ENCODE measurements around the gene PXMP4.

The PXMP4 gene

GRCh38 chr20:33732166-33732970, 12.3 kb upstream of the PXMP4 start:
- DNase-seq (ENCODE audit: low read depth in 2 of 2): no peak

DNA sequence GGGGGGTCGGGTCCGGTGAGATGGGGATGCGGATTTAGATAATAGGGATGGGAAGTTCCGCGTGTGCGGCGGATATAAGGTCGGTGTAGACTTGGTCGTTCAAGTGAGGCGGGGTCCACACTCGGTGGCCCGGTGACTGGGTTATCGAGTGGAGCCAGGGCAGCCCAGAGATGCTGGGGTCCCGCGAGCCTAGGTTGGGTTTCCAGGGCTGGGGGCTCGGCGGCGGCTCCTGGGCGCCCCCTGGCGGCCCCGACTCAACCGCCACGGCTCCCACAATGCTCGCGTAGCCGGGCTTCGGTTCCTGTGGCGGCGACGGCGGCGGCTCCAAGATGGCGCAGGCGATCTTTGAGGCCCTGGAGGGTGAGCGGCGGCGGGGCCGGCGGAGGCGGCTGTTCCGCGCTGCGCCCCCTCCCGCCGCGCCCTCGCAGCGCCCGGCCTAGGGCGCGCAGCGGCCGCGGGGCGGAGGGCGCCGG, 11.6 kb upstream of the PXMP4 start, which contains the start of gene ZNF341:
ZNF341 (plus strand) TSS at position 304 of the 473 bp plus-strand sequence; CDS start at position 330, 26 bp downstream.
- peak; percentile 75 for DNase-seq (ENCODE audit: low read depth in 2 of 2)

GRCh38 chr20:33730946-33731692, 11.0 kb upstream of the PXMP4 start:
- DNase-seq (ENCODE audit: low read depth in 2 of 2): no peak

- DNase-seq (ENCODE audit: low read depth in 2 of 2): no peak
These were observed 9.0 kb upstream of the PXMP4 start for GRCh38 chr20:33729101-33729500.

- DNase-seq (ENCODE audit: low read depth in 2 of 2): no peak
These were observed 8.4 kb upstream of the PXMP4 start for GRCh38 chr20:33728463-33728862.

DNA sequence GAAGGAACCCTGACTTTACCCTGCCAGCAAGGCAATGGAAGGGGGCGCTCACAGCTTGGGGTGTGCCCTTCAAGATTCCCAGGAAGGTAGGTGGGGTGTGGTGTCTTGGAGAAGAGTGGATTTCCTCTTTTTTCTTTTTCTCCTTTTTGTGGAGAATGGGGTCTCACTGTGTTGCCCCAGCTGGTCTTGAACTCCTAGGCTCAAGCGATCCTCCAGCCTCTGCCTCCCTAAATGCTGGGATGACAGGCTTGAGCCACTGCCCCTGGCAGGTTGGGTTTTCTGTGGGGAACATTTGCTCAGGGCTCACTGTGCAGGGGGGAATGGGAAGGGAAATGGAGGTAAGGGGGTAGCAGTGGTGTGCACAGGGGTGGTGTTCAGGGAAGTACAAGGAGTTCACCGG, 7.7 kb upstream of the PXMP4 start:
- no peak for DNase-seq (ENCODE audit: low read depth in 2 of 2)

DNA sequence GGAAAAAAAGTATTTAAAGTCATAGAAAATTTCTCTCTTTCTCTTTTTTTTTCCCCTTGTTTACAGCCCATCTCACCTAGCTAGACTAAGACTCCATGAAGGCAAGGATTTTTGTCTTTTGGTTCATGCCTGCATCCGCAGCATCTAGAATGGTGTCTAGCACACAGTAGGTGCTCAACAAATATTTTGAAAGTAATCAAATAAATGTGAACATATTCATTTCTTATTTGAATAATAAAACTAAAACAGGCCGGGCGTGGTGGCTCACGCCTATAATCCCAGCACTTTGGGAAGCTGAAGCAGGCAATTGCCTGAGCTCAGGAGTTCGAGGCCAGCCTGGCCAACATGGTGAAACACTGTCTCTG, 7.0 kb upstream of the PXMP4 start:
- DNase-seq (ENCODE audit: low read depth in 2 of 2): no peak

GRCh38 chr20:33725607-33726264, 5.6 kb upstream of the PXMP4 start:
- DNase-seq (ENCODE audit: low read depth in 2 of 2): no peak

DNA sequence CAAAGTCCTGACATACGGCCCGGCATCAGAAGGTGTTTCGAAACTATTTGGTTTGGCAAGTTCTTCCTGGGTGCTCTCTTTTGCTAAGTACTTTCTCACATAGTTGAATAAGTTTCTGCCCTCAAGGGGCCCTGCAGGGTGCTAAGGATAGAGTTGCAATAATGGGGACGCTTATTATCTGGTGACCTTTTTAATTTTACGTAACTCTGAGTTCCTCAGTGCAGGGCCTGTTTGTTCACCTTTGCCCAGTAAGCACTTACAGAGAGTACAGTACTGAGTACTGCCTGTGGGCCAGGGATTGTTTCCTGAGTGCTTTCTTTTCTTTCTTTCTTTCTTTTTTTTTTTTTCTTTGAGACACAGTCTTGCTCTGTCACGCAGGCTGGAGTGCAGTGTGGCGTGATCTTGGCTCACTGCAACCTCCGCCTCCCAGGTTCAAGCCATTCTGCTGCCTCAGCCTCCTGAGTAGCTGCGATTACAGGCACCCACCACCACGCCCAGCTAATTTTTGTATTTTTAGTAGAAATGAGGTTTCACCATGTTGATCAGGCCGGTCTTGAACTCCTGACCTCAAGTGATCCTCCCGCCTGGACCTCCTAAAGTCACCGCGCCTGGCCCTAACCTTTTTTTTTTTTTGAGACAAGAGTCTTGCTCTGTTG, 4.5 kb upstream of the PXMP4 start:
- no peak for DNase-seq (ENCODE audit: low read depth in 2 of 2)

GRCh38 chr20:33721391-33722140, 1.5 kb upstream of the PXMP4 start:
- no peak for DNase-seq (ENCODE audit: low read depth in 2 of 2)

DNA sequence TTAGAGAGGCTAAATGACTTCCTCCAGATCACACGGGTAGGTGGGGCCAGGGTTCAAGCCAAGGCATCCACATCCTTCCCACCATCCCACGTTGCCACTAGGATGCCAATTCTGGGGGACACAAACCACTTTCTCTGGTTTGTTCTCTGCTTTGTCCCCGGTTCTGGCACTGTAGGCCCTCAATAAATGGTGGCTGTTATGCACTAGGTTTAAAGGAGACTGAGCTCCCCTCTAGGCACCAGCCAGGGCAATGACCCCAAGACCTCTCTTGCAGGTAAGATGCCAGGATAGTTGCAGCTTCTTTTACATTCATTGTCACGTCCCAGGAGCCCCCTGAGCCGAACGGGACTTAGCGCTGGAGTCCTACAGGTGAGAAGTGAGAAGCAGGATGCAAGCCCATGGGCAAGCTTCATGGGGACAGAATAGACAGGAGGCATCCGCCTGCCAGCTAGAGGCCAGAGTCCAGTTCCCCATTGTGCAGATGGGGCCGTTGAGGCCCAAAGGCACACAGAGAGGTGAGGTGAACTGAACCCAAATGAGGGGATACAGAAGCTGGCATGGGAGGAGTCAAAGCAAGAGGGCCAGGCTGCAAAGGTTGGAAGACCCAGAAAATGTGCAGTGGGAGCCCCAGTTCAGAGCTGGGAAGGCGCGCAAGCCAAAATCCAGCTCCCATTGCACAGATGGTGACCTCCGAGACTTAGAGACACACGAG, 677 bp downstream of the PXMP4 start:
- DNase-seq (ENCODE audit: low read depth in 2 of 2): no peak

DNA sequence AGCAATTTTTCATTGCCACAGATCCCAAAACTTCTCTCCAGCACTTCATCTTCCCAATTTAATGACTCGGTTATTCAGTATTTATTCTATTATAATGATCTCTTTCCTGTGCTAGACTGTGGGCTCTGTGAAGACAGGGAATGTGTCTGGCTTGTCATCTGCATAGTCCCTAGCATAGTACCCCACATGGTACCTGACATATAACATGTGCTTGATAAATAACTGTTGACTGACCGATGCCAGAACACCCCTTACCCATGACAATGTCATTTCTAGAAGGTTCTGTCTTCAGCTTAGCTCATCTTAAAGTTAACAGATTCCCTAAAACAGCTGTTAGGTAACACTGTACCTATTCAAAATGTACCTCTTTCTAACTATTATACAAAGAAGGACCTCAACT, 3.6 kb downstream of the PXMP4 start:
- no peak for DNase-seq (ENCODE audit: low read depth in 2 of 2)

DNA sequence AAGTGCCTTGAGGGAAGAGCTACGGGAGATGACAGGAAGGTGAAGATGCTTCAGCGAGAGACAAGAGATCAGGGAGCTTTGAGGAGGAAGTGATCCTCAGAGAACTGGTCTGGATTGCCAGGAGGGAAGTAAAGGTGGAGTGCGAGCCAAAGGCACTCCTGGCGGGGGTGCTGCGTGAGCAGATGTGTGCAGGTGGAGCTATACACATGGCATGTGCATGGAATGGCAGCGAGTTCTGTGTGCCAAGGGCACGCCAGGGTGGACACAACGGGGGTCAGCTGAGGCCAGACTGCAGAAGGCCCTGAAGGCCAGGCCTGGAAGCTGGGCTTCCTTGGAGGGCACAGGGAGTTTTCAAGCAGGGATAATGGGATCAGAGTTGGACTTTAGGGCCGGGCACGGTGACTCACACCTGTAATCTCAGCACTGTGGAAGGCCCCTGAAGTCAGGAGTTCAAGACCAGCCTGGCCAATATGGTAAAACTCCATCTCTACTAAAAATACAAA, 6.2 kb downstream of the PXMP4 start:
- no peak for DNase-seq (ENCODE audit: low read depth in 2 of 2)

- DNase-seq (ENCODE audit: low read depth in 2 of 2): no peak
These were observed 8.7 kb downstream of the PXMP4 start for GRCh38 chr20:33711446-33711738.

DNA sequence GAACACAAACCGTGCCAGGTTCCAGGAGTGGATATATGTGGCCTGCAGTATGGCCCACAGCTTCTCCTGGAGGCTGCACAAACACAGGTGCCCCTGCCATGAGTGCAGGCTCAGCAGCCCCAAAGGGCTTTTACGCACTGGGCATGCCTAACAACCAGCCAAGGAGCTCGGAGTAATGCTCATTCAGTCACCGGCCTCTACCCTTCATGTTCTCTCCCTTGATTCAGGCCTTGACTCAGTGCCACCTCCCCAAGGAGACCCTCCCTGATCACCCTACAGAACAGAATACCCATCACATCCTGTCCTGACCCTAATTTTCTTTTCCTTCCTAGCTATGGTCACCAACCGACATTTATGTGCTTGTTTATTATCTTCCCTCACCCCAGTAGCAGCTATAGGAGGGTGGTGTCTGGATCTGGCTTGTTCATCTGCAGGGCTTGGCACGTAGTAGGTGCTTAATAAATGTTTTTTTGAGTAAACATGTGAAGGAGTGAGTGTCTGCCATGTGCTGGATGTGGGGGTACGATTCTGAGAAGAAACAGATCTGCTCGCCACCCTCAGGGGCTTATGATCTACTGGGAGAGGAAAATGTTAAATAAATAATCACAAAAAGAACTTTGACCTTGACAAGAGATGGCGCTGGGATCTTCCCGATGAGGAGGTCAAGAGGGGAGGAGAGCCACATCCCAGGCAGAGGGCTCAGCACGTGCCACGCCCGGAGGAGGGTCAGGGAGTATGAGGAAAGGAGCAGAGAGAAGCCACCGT, 9.2 kb downstream of the PXMP4 start:
- no peak for DNase-seq (ENCODE audit: low read depth in 2 of 2)

DNA sequence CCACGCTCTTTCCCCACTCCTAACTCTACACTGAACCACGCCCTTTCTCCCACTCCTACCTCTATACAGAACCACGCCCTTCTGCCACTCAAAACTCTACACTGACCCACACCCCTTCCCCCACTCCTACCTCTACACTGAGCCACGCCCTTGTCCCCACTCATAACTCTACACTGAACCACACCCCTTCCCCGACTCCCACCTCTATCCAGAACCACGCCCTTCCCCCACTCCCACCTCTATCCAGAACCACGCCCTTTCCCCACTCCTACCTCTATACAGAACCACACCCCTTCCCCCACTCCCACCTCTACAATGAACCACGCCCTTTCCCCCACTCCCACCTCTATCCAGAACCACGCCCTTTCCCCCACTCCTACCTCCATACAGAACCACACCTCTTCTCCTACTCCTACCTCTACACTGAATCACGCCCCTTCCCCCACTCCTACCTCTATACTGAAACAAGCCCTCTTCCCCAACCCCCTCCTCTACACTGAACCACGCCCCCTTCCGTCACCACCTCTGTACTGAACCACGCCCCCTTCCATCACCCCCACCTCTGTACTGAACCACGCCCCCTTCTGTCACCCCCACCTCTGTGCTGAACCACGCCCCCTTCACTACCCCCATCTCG, 10.1 kb downstream of the PXMP4 start:
- DNase-seq (ENCODE audit: low read depth in 2 of 2): no peak

GRCh38 chr20:33709398-33709797, 10.7 kb downstream of the PXMP4 start:
- no peak for DNase-seq (ENCODE audit: low read depth in 2 of 2)

DNA sequence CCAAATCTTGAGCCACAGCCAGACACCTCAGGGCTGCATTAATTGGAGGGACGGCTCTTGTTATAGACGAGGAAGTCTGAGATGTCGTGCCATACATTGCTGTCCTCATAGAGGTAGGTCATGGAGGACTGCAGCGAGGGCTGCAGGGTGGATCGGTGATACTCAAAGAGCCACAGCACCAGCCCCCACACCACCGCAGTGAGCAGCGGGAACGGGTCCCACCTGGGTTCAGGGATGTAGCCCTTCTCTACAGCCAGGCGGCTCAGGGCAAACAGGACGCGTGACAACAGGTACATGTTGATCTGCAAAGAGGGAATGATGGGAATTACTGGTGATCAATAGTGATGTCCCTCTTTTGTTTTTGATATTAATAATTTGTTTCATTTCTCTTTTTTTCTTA, 12.4 kb downstream of the PXMP4 start:
- DNase-seq (ENCODE audit: low read depth in 2 of 2): no peak

- no peak for DNase-seq (ENCODE audit: low read depth in 2 of 2)
These were observed 15.7 kb downstream of the PXMP4 start for GRCh38 chr20:33704197-33704924.

All from fibroblast of skin of left quadriceps (primary cell).